HUES48 (cell line): ENCODE measurements around the gene PPIP5K2.

ENCODE experiments used
- H3K27ac ChIP-seq: one replicate; pipeline ENCODE4 v1.7.0; 2013; ENCODE audit warnings: low read depth, low read length, inconsistent platforms
- H3K27me3 ChIP-seq: 2 replicates; pipeline ENCODE4 v1.6.1; 2013; ENCODE audit warnings: mild to moderate bottlenecking, low read length; ENCODE audit not compliant: control insufficient read depth, insufficient read depth
- H3K36me3 ChIP-seq: 2 replicates; pipeline ENCODE4 v1.6.1; 2013; ENCODE audit warnings: low read length; ENCODE audit not compliant: control insufficient read depth, insufficient read depth
- H3K4me1 ChIP-seq: 2 replicates; pipeline ENCODE4 v1.6.1; 2013; ENCODE audit warnings: mild to moderate bottlenecking, low read length; ENCODE audit not compliant: control insufficient read depth, insufficient read depth
- H3K4me3 ChIP-seq: 2 replicates; pipeline ENCODE4 v1.5.1; 2013; ENCODE audit warnings: mild to moderate bottlenecking, low read depth, low read length
- H3K9ac ChIP-seq: 2 replicates; pipeline ENCODE4 v1.6.1; 2013; ENCODE audit warnings: mild to moderate bottlenecking, low read depth, low read length, moderate library complexity
- H3K9me3 ChIP-seq: 2 replicates; pipeline ENCODE4 v1.6.1; 2013; ENCODE audit warnings: low read length; ENCODE audit not compliant: control insufficient read depth, insufficient read depth

The PPIP5K2 gene

GRCh38 chr5:103101079-103101750 lies 18.9 kb upstream of the PPIP5K2 start:
- Histone ChIP-seq H3K27me3 (no peaks in the 10 kb centered on the region), H3K9ac (no peak overlapping the region), H3K36me3 (peaks cover 12% of the 10 kb centered on the region; the same call in 1 of the 2 replicates), H3K4me3 (no peak overlapping the region), H3K9me3 (no peaks in the 10 kb centered on the region), H3K27ac (no peak overlapping the region), H3K4me1 (no peaks in the 10 kb centered on the region)

DNA sequence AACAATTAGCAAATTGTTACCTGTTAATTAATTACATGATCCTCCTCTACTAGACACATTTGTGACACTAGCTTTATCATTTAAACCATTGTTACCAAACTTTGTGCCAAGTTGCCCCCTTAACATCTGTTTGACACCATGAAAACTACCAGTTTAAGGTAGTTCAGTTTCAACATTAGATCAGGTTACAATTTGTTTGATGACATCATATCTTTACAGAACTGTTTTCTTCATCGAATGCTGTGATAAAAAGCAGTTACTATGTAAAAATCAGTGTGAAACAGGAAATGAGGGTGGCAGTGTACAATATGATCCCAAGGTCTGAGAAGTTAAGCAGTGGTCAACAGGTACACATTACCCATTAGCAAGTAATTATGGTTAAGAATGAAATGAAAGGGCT lies 17.9 kb upstream of the PPIP5K2 start:
- no peak overlapping the region for H3K4me3 ChIP-seq
- no peak overlapping the region for H3K27ac ChIP-seq
- no peaks in the 10 kb centered on the region for H3K9me3 ChIP-seq
- no peak overlapping the region for H3K9ac ChIP-seq
- H3K36me3 ChIP-seq, result peaks cover 12% of the 10 kb centered on the region; the same call in 1 of the 2 replicates
- no peaks in the 10 kb centered on the region for H3K27me3 ChIP-seq
- no peaks in the 10 kb centered on the region for H3K4me1 ChIP-seq

- Histone ChIP-seq H3K4me3 (no peak overlapping the region), H3K9me3 (no peaks in the 10 kb centered on the region), H3K27me3 (no peaks in the 10 kb centered on the region), H3K9ac (no peak overlapping the region), H3K4me1 (peaks cover 23% of the 10 kb centered on the region), H3K36me3 (0 out of 2 replicates have a peak, but pooled peaks cover 6% of the 10 kb centered on the region), H3K27ac (no peak overlapping the region)
Measured at GRCh38 chr5:103108086-103108485, 12.0 kb upstream of the PPIP5K2 start.

DNA sequence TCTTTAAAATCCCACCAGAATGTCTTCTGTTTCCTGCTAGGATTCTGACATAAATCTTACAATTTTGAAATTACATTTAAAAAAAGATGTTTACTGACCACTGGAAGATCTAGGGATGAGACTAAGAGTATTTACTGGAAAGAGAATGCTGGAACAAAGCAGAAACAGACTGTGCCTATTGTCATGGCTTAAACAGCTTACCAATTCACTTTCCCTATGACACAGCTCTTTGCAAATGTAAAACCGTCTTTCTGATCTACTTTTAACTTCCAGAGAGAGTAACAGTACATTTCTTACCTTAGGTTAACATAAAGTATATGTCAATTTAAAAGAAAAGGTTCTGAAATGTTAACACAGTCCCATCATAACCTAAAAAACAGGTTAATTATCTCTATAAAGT lies 10.8 kb upstream of the PPIP5K2 start:
- Histone ChIP-seq H3K9me3 (no peaks in the 10 kb centered on the region), H3K27ac (peak overlapping the region; percentile 75), H3K27me3 (no peaks in the 10 kb centered on the region), H3K4me3 (peak overlapping the region; percentile 29; the same call in 1 of the 2 replicates), H3K9ac (no peak overlapping the region), H3K36me3 (0 out of 2 replicates have a peak, but pooled peaks cover under 1% of the 10 kb centered on the region), H3K4me1 (peaks cover 23% of the 10 kb centered on the region)

GRCh38 chr5:103110403-103110802 lies 9.7 kb upstream of the PPIP5K2 start:
- peaks cover 23% of the 10 kb centered on the region for H3K4me1 ChIP-seq
- no peak overlapping the region for H3K4me3 ChIP-seq
- no peaks in the 10 kb centered on the region for H3K27me3 ChIP-seq
- H3K27ac ChIP-seq, result no peak overlapping the region
- no peaks in the 10 kb centered on the region for H3K36me3 ChIP-seq
- H3K9me3 ChIP-seq, result no peaks in the 10 kb centered on the region
- no peak overlapping the region for H3K9ac ChIP-seq

DNA sequence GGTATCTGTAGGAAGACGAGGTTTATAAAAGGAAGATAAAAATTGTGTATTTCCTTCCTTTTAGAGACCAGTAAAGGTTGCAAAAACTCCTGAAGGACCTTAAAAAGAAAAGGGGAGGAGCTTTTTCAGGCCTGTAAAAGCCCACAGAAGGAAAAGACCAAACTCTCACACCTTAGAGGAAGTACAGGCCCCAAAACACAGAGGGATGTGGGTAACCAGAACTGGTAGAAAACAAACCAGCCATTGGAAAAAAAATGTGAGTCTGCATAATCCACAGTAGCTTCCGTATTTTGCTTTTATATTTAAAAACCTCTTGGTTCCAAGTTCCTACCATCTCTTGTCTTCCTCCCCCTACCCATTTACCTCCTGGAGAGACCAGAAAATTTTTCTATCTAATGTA lies 8.6 kb upstream of the PPIP5K2 start:
- no peaks in the 10 kb centered on the region for H3K27me3 ChIP-seq
- H3K4me3 ChIP-seq, result no peak overlapping the region
- peaks cover 23% of the 10 kb centered on the region for H3K4me1 ChIP-seq
- no peaks in the 10 kb centered on the region for H3K9me3 ChIP-seq
- no peak overlapping the region for H3K27ac ChIP-seq
- H3K36me3 ChIP-seq, result no peaks in the 10 kb centered on the region
- no peak overlapping the region for H3K9ac ChIP-seq

- Histone ChIP-seq H3K27me3 (no peaks in the 10 kb centered on the region), H3K36me3 (no peaks in the 10 kb centered on the region), H3K9me3 (no peaks in the 10 kb centered on the region), H3K4me3 (no peak overlapping the region), H3K9ac (no peak overlapping the region), H3K4me1 (peaks cover 23% of the 10 kb centered on the region), H3K27ac (no peak overlapping the region)
Measured at GRCh38 chr5:103112910-103113309, 7.2 kb upstream of the PPIP5K2 start.

- H3K27me3 ChIP-seq, result no peaks in the 10 kb centered on the region
- H3K4me1 ChIP-seq, result peaks cover 17% of the 10 kb centered on the region
- no peaks in the 10 kb centered on the region for H3K9me3 ChIP-seq
- H3K4me3 ChIP-seq, result no peak overlapping the region
- H3K36me3 ChIP-seq, result no peaks in the 10 kb centered on the region
- H3K9ac ChIP-seq, result no peak overlapping the region
- H3K27ac ChIP-seq, result no peak overlapping the region
Measured at GRCh38 chr5:103114440-103114839, 5.7 kb upstream of the PPIP5K2 start.

DNA sequence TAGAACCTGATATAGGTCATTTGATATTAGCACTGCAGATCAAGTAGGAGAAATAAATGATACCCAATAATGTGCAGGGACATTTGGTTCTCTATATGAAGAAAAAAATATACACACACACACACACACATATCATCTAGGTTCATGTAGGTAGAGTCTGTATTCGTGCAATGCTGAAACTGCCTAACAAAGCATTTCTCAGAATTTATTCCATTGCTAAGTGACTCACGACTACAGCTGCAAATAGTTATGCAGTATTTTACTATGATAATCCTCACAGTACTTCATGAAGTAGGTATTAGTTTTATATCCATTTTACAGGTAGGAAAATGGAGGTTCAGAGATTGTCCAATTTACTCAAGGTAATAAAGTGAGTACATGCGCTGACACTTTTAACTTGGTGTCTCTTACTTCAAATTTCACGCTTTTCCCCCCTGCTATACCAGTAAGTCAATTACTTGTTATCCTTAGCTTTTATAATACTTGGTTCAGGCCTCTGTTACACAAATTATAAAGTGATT lies 2.6 kb upstream of the PPIP5K2 start:
- Histone ChIP-seq H3K27ac (no peak overlapping the region), H3K9me3 (no peaks in the 10 kb centered on the region), H3K36me3 (no peaks in the 10 kb centered on the region), H3K4me1 (peaks cover 14% of the 10 kb centered on the region), H3K27me3 (no peaks in the 10 kb centered on the region), H3K9ac (no peak overlapping the region), H3K4me3 (no peak overlapping the region)

DNA sequence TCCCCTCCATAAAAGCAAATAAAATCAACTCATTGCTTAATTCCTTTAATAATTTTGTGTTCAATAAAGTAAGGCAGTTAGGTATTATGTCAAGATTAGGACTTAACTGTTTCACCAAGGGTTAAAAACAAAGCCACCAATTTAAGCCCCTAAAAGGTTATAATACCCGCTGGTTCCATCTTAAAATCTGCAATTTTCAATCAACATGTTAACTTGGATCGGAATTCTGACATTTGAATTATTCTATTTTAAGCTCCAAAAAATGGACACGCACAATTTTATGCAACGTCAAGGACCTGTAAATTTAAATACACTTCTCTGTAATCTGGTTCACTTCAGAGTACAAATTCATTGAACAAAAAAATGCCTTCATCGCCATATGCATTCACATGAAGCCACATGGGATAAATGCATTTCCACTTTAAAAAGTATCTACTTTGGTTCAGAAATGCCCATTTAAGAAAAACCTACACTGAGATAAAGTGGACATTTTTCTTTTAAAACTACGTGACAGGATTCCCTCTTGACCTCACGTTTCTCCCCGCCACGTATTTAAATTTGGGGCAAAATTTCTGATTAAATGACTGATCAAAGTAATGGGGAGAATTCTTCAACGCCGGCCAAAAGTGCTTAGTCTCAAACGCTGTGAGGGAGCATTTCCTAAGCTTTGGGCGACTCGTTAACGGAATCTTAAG lies 884 bp upstream of the PPIP5K2 start:
- H3K9ac ChIP-seq, result peak overlapping the region; percentile 97
- peak overlapping the region; percentile 99 for H3K27ac ChIP-seq
- peak overlapping the region; percentile 98 for H3K4me3 ChIP-seq
- H3K36me3 ChIP-seq, result no peaks in the 10 kb centered on the region
- no peaks in the 10 kb centered on the region for H3K27me3 ChIP-seq
- peaks cover 14% of the 10 kb centered on the region for H3K4me1 ChIP-seq
- no peaks in the 10 kb centered on the region for H3K9me3 ChIP-seq

DNA sequence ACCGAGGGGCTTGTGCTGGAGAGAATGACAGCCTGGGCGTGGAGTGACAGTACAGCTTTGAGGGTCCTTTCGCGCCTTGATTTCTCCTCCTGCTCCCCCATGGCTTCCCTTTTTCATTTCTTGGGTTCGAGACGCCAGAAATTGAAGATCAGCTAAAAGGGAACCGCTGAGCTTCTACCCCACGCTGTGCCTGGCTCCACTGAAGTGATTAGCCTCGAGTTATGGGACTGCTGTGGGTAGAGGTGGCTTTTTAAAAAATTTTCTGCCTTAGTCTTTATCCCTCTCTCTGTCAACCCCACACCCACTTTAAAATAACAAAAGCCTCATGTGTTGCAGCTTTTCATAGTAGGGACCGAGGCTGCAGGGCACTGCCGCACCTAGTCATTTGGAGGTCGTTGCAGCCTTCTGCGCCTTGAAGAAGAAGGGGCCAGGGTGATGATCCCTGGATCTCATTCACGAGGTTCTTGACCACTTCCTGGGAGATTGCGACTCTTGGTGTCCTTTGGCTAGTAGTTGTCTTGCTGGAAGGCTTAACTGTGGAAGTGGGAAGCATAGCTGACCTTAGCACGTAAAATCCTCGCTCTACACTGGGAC lies 603 bp downstream of the PPIP5K2 start:
- Histone ChIP-seq H3K9ac (peak overlapping the region; percentile 76), H3K4me1 (peaks cover 14% of the 10 kb centered on the region), H3K4me3 (peak overlapping the region; percentile 98), H3K36me3 (no peaks in the 10 kb centered on the region), H3K27me3 (no peaks in the 10 kb centered on the region), H3K9me3 (no peaks in the 10 kb centered on the region), H3K27ac (peak overlapping the region; percentile 91)
